T-helper 2 cell treated with Interferon-gamma antibody and Interleukin-4, amounts not matched to agents 100 ng/mL and 5 ng/mL, for 36 hours (primary cell): Measurements from ENCODE around the gene RAB3IL1. TPM values are rescaled to one million over a fixed set of nuclear protein-coding genes. Genes with fewer than 3 reads are reported as not detected.
"Not testable (repeated sequence)": the region's sequence is repeated elsewhere in the genome, so short reads cannot be mapped to it uniquely, and the experiment has no call there.

Experiments used
- intact Hi-C: fragments of 100-400 bp; cut with micrococcal nuclease; formaldehyde crosslinking; loops from one replicate; pipeline ENCODE4 v1.15.1; 2023
- total RNA-seq: library from RNA; stranded (reverse); gene quantifications from 2 replicates; pipeline ENCODE4 v1.2.3, GENCODE V29; 2022

The RAB3IL1 gene
- total RNA-seq, 1 donor from 2014 or later = not detected

DNA sequence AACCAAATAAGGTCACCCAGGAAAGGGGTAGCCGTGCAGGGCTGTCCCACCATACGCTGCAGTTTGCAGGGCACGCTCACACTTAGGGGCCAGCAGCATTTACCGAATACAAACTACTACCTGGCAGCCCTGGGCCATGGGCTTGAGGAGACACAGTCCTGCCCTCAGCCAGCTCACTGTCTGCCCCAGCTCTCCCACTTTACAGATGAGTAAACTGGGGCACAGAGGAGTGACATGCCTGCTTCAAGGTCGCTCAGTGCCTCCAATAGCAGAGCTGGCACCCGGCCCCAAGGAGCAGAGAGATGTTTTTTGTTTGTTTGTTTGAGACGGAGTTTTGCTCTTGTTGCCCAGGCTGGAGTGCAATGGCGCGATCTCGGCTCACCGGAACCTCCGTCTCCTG, 28.8 kb downstream of the RAB3IL1 start:
- intact Hi-C loops = no loop called here

DNA sequence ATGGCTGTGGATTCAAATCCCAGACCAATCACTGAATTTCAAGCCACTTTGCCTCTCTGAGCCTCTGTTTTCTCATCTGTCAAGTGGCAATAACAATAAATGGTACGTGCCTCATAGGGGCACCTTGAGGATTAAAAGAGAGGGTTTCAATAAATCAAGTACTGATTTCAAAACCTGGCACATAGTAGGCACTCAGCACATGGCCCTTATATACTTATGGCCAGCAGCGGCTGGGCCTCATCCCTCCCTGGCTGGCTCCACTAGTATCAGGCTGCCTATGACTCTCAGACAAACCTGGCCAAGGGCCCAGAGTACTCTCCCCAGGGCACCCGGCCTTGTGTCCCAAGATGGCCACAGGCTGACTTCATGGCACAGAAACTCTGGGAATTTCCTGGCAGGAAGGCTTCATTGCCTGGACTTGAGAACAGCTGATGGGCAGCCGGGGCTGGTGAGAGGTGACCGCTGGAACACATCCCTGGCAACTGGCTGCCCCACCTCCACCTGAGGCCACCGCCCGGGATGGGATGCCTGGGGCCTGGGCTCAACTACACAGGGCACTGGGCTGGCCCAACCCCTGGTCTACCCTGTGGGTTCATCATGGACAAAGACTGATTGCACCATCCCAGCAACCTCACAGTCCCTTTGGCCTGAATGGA, 29.4 kb downstream of the RAB3IL1 start:
- intact Hi-C loops = no loop called here

DNA sequence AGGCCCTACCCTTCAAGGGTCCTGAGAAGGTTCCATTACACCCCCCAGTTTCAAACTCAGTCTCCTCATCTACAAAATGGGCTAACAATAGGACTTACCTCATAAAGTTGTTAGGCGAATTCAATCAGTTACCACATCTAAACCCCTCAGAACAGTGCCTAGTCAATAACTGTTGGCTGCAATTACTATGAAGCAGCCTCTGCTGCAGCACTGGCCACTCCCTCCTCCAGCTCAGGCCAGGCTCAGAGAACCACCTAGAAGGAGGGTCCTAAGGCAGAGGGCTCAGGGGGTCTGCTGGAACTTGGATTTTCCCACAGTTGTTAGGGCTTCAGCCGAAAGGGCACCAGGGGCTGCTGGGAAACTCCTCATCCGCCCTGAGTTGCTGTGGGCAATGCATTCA, 30.7 kb downstream of the RAB3IL1 start:
- intact Hi-C loops = no loop called here

DNA sequence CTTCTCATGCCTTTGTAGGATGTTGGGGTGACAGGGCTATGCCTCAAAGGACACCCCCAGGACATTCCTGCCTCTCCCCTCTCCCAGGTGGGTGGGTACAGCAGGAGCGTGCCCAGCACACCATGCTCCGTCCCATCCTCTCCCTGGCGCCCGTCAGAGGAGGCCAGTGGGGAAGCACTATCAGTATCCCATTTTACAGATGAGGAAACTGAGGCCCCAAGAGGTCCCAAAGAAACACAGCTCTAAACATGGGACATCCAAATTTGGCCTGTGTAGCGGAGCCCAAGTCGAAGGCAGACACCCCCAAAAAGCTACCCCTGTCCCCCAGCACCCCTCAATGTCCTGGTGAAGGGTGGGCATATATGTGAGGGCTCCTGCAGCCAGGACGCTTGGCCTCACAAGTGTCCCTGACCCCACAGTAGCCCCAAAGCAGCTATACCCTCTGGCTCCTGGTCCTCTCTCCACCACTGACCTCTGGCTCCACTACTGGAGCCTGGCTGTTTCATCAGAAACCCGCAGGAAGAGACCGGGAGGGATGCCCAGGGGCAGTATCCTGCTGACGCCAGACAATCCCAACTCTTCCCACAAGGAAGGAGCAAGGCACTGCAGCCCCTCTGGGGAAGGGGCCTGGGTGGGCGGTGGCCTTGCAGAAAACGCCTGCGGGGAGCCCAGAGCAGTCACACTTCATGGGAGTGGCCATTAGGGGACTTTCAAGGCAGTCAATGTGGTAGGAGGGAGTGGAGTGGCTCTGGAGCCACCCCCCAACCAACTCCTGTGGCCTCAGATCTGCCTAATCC, 31.4 kb downstream of the RAB3IL1 start:
- intact Hi-C loops = no loop called here

DNA sequence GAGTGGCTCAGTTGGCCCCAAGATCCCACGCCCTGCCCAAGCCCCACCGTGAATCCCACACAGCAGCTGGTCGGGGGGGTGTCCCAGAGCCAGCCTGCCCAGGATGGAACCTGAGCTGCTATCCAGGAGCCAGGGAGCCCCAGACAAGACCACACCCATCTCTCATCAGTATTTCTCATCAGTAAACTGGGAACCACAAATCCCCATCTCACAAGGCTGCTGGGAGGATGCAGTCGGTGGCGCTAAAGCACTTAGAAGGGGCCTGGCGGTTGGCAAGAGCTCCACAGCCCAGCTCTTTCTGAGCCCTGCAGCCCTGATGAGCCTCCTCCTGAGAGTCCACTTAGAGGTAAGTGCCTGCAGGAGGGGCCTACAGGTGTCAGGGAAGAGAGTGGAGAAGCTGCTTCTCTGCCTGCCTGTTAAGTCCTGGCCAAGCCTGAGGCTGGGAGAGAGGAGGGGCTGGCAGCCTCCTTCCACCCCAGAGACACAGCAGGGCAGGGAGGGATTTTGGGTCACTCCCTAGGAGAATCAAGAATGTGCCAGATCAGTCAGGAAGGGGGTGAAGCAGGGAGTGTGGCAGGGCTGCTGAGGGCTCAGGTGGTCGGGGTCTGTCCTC, 32.1 kb downstream of the RAB3IL1 start:
- intact Hi-C loops = no loop called here

DNA sequence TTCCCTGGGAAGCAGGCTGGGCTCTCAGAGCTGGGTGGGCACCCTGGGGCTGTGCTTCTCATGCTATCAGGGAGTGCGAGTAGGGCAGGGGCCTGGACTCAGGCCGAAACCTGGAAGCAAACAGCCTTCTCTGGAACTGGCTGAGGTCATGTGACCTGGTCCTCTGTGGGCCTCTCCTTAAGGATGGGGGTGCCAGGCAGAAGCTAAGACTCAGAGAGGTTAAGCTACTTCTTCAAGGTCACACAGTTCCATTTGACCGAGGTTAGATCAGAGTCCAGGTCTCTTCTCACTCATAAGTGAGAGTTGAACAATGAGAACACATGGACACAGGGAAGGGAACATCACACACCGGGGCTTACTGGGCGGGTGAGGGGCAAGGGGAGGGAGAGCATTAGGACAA, 33.4 kb downstream of the RAB3IL1 start:
- intact Hi-C loops = no loop called here

DNA sequence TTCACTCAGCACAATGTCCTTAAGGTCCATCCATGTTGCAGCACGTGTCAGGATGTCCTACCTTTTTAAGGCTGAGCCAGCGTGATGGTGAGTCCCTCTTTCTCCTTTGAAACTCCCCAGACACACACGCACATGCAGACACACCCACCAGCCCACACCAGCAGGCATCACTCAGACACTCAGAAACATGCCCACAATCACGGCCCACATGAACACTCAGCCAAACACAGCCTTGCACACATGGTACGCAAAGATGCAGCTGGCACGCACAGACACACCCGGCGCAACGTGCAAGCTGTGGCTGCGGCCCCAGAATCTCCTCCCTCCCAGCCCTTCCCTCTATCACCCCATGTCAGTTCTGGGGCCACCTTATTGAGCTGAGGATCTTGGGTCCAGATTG, 34.0 kb downstream of the RAB3IL1 start:
- intact Hi-C loops = no loop called here

DNA sequence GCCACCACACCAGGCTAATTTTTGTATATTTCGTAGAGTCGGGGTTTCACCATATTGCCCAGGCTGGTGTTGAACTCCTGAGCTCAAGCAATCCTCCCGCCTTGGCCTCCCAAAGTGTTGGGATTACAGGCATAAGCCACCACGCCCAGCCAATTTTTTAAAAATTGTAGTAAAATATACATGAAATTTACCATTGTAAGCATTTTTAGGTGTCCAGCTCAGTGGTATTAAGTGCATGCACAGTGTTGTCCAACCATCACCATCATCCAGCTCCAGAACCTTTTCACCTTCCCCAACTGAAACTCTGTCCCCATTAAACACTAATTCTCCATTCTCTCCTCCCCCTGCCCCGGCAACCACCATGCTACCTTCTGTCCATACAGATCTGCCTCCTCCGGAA, 34.5 kb downstream of the RAB3IL1 start:
- intact Hi-C loops = no loop called here

DNA sequence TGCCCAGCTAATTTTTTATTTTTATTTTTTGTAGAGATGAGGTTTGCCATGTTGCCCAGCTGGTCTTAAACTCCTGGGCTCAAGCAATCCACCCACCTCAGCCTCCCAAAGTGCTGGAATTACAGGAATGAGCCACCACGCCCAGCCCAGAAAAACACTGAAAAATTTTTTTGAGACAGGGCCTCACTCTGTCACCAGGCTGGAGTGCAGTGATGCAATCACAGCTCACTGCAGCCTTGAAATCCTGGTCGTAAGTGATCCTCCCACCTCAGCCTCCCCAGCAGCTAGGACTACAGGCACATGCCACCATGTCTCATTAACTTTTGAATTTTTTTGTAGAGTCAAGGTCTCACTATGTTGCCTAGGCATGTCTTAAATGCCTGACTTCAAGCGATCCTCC, 35.1 kb downstream of the RAB3IL1 start:
- intact Hi-C loops = not testable (repeated sequence)

DNA sequence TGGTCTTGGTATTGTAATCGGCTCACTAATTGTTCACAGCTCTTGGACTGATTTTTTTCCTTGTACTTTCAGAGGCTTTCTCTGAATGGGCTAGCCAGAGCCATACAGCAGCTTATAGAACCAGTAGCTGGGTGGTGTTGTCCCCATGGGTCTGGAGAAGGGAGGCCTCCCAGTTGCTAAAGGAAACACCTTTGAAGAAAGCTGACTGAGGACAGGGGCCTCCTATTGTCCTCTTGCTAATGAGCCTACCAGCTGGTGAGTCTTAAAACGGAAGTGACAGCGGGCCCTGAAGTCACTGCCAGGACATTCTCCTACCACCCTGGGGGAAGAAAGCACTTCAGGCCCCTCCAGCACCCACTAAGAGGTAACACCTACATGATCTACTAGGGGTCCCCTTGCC, 36.0 kb downstream of the RAB3IL1 start:
- intact Hi-C loops = no loop called here

DNA sequence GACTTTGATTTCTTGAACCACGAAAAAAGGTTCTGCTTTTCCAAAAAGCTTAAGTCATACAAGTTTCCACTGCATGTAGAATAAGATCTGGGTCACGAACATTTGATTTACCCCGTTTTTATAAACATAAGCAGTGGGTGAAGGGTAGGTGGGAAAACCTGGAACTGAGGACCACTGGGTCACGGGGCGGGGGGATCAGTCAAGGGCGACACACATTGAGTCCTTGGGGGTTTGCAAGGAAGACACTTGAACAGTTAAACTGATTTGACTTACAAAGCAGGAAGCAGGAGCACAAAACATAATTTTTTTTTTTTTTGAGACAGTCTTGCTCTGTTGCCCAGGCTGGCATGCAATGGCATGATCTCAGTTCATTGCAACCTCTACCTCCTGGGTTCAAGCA, 36.9 kb downstream of the RAB3IL1 start:
- intact Hi-C loops = no loop called here

DNA sequence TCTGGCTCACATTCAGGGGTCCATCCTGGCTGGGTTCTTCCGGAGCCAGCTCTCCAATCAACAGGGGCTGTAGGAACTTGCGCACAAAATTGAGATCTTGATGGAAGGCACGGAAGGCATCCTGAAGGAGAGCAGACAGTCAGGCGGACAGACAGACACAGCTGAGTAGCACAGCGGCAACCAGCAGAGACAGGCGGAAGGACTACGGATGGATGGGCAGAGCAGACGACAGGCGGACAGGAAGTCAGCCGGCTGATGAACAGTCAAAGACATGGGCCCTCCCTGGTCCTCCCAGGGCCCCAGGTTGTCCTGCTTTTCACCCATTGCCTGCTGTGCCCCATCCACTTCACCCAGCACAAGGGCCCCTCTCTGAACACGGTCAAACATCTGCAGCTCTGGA, 37.3 kb downstream of the RAB3IL1 start:
- intact Hi-C loops = no loop called here

DNA sequence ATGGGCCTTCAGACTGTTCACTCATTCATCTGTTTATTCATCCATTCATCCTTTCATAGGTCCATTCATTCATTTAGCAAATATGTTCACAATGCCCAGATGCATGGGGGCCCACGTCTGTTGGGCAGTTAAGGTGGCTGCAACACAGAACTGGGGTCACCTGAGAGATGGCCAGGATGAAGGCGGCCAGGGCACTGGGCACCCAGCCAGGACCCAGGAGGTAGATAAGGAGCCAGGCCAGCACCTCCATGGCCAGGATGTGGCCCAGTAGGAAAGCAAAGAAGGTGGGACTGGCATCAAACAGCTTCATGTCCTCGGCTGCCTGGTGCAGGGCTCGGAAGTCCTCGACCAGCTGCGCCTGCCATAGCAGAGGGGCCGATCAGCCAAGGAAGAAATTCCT, 38.2 kb downstream of the RAB3IL1 start:
- intact Hi-C loops = no loop called here

DNA sequence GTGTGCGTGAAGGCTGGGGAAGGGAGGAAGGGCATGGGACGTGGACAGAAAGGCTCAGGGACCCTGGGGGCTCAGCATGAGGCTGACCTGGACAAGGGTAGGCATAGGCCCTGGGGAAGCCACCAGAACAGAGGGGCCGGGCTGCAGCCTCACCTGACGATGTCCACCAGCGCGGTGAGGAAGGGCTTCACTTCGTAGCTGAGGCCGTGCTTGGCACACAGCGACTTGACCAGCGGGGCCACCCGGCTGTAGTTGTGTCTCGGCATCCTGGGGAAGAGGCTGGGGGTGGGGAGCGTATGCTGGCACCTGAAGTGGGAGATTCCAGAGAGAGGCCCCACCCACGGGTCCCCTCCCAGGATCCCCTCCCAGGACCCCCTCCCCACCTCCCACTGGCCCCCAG, 41.7 kb downstream of the RAB3IL1 start:
- intact Hi-C loops = no loop called here

DNA sequence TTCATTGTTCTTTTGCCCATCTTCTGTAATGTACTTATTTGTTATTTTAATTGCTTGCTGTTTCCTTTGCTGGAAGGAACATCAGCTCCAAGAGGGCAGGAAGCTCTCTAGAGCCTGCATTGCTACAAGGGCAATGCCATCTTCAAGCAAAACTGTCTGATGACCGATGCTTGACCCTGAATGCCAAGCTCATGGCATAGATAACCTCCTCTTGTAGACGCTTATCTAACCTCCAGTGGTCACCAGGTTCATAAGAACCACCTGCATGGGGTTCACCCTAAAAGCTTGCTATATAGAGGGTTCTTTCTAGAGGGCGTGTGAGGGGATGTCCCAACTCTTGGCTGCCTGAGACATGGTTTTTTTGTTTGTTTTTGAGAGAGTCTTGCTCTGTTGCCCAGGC, 42.5 kb downstream of the RAB3IL1 start:
- intact Hi-C loops = no loop called here

DNA sequence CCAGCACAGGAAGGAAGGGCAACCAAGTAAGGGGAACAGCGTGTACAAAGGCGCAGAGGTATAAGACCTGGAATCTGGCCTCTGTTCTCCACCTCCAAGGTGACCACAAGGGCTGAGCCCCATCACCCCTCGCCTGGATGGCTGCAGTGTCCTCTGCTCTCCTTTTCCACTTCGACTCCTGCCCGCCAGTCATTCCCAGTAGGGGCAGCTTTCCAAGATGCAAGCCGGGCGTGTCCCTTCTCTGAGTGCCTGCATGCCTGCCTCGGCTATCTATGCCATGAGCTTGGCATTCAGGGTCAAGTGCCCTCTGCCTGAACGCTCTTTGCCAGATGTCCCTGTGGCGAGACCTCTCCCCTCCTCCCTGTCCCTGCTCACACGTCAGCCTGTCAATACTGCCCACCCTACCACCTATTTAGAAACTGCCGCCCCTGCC, 43.0 kb downstream of the RAB3IL1 start:
- intact Hi-C loops = no loop called here

DNA sequence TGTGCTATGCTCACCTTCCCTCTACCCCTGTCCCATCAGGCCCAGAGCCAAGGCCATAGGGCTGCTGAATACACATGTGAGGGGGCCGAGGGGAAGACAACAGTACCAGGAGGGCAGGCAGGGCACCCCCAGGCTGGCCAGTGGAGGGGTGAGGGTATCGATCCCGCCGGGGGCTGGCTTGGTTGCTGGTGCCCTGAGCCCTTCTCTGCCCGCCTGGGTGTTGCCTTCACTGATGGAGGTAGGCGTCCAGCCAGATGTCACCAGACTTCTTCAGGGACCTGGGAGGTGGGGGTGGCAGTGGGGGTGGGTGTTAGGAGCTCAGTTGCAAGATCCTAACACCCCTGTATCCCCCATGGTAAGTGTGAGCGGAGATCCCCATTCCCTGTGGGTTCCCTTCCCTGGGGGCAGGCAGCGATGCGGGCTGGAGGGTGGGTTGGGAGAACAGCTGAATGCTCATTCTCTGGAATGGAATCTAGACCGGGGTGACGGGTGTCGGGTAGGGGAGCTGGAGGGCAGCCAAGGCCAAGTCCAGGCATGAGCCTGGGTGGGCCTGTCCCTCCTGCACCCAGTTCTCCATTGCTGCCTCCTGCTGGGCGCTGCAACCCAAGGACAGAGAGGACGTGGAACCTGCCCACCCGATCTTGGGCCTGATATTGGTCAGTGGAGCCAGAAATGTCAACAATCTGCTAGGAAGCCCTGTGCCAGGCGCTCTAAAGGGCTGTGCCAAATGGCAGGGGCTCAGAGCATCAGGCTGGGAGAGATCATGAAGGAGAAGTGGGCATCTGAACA, 43.6 kb downstream of the RAB3IL1 start:
- intact Hi-C loops = no loop called here

DNA sequence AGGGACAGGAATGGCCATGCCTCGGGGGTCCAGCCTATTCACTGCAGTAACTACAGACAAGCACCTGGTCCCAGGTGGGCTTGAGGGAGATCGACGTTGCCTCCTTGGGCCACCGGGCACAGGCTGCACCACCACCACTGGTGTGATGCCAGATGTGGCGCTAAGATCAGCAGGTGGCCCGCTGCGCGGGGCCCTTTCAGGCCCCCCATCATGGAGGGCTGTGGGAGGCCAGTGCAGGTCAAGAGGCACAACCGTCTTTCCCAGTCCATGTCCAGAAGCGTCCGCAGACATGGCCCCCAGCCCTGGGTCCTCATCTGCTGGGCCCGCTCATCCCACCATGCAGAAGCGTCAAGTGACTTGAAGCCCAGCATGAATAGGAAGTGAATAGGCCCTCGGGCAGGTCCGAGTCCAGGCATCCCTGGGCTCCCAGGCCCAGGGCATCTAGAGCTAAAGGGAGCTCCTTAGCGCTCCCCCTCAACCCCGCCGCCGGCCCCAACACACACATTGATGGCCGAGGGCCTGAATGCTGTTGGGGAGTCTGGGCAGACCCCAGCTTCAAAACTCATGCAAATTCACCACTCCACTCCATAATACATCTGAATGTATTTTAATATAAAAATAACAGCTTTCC, 44.3 kb downstream of the RAB3IL1 start:
- intact Hi-C loops = no loop called here

DNA sequence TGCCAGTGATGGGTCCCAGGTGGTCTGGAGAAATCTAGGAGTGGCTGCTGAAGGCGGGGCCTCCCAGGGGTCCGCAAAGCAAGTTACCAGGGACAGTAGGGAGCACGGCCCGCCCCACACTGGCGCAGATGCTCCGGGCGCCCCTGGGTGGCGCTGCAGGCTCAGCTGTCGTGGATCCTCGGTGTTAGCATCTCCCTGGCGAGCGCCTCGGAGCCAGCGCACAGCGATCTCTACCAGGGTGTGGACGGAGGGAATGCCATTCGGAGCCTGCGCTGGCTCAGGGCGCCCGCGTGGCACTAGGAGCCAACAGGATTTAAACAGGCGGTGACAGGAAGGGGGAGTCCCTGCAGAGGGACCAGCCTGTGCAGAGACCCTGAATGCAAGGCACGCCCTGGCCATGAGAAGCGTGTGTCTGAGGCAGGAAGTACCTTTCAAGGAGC, 46.2 kb downstream of the RAB3IL1 start:
- intact Hi-C loops = loop anchor here (1.0 to 2.0 kb wide), 3 partner anchors 20 to 237 kb away; partner anchors contain the start of gene FADS3

DNA sequence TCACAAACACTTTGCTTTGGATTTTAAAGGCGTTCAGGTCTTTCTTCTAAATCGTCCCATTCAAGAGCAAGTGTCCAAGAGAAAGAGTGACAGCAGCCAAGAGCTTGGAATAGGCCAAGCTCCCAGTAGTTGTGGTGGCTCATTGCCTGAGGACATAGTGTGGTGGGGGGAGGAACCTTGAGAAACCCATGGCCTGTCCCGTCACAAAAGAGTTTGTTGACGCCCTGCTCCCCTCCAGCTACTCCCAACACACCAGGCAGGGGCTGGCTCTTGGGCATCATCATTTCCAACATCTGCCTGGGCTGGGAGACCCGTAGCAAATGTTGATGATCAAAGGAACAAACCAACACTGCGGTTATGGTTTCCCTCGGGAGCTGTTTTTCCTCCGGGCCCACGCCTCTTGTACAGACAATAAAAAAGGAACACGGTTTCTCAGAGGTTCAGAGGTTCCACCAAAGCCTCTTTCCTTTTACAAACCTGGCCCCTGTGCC, 46.8 kb downstream of the RAB3IL1 start:
- intact Hi-C loops = loop anchor here (1.0 to 2.0 kb wide), 3 partner anchors 21 to 238 kb away; partner anchors contain the start of gene FADS3
